ENCODE results near the gene PHF5A.
"Not testable (repeated sequence)": the region's sequence is repeated elsewhere in the genome, so short reads cannot be mapped to it uniquely, and the experiment has no call there.

The PHF5A gene

GRCh38 chr22:41446639-41447434 lies 21.7 kb downstream of the PHF5A start, which contains the start of gene TOB2:
TSS of gene TOB2 (minus strand) at chr22:41446801. CDS start at chr22:41437345, 9,456 bp downstream.
- peak; percentile 82 for DNase-seq

GRCh38 chr22:41446057-41446501 lies 22.4 kb downstream of the PHF5A start:
- peak; percentile 21 for DNase-seq

GRCh38 chr22:41445129-41446056 lies 23.1 kb downstream of the PHF5A start:
- DNase-seq = peak; percentile 28

GRCh38 chr22:41444360-41445128 lies 23.9 kb downstream of the PHF5A start:
- DNase-seq = peak; percentile 88

GRCh38 chr22:41442240-41442792 lies 26.2 kb downstream of the PHF5A start:
- no peak for DNase-seq

- not testable (repeated sequence) for DNase-seq
Measured at GRCh38 chr22:41440511-41440910, 28.0 kb downstream of the PHF5A start.

- no peak for DNase-seq
Measured at GRCh38 chr22:41437198-41437597, 31.3 kb downstream of the PHF5A start.

- no peak for DNase-seq
Measured at GRCh38 chr22:41436322-41437113, 32.0 kb downstream of the PHF5A start.

GRCh38 chr22:41435560-41435959 lies 32.9 kb downstream of the PHF5A start:
- no peak for DNase-seq

GRCh38 chr22:41434361-41435003 lies 34.0 kb downstream of the PHF5A start:
- not testable (repeated sequence) for DNase-seq

- not testable (repeated sequence) for DNase-seq
Measured at GRCh38 chr22:41433480-41433879, 35.0 kb downstream of the PHF5A start.

GRCh38 chr22:41431656-41432055 lies 36.8 kb downstream of the PHF5A start:
- no peak for DNase-seq

GRCh38 chr22:41429951-41430332 lies 38.5 kb downstream of the PHF5A start:
- no peak for DNase-seq

- no peak for DNase-seq
Measured at GRCh38 chr22:41429232-41429950, 39.1 kb downstream of the PHF5A start.

GRCh38 chr22:41425660-41426365 lies 42.7 kb downstream of the PHF5A start:
- no peak for DNase-seq

- DNase-seq = no peak
Measured at GRCh38 chr22:41418717-41419116, 49.8 kb downstream of the PHF5A start.

GRCh38 chr22:41417622-41418390 lies 50.7 kb downstream of the PHF5A start:
- no peak for DNase-seq

GRCh38 chr22:41415554-41415953 lies 52.9 kb downstream of the PHF5A start:
- no peak for DNase-seq

All from NK-92 treated with Interleukin-12 subunit alpha and Interleukin-12 subunit beta, amount 100 ng/mL, for 24 hours (cell line).